RCC 7860 (cell line): ENCODE data around the gene TTC39A.
"Not testable (repeated sequence)": the region's sequence is repeated elsewhere in the genome, so short reads cannot be mapped to it uniquely, and the experiment has no call there.

Experiments used
- DNase-seq: peaks from one replicate; pipeline ENCODE4 v3.0.0-alpha.2; 2015; ENCODE audit warnings: low spot score
- FAIRE-seq: peaks from 2 replicates; lab custom pipeline; 2012; peaks lifted over from hg19 to GRCh38; lab: Jason Lieb, UNC

The TTC39A gene

DNA sequence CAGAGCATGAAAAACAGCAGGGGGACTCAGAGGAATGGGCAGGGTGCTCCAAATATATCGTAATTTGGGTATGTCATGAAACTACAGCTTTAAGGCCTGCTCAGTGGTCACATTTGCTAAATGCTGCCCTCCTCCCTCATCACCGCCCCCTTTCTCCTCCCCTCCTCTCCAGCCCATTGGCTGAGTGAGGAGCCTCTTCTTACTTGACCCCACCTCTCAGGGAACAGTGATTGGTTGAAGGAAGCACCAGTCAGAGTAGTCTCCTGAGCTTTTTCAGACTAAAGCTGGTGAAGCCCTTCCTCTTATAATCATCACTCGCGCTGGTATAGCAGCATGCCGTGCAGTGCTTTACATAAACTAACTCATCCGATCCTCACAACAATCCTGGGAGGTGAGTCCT lies 10.0 kb upstream of the TTC39A start:
- FAIRE-seq (no peak), DNase-seq (no peak)

DNA sequence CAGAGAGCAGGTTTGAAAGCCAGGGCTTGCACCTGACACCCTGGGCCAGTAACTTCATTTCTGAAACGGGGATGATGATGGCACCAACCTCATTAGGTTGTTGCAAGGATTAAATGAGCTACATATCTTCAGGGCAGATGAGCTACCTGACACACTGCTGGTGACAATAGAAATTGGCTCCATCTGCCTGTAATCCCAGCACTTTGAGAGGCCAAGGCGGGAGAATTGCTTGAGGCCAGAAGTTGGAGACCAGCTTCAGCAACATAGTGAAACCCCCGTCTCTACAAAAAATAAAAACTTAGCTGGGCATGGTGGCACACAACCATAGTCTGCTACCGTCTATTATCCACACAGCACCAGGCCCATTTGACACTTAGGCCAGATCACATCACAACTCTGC lies 6.3 kb upstream of the TTC39A start:
- no peak for DNase-seq
- FAIRE-seq = no peak

- FAIRE-seq = no peak
- no peak for DNase-seq
Measured at GRCh38 chr1:51336004-51336403, 5.6 kb upstream of the TTC39A start.

GRCh38 chr1:51331206-51332100 lies 1.1 kb upstream of the TTC39A start:
- DNase-seq (peak; percentile 85), FAIRE-seq (peak; percentile 83)

- FAIRE-seq = no peak
- DNase-seq = no peak
Measured at GRCh38 chr1:51329443-51330325, 678 bp downstream of the TTC39A start.

GRCh38 chr1:51328926-51329325 lies 1.4 kb downstream of the TTC39A start:
- DNase-seq = no peak
- no peak for FAIRE-seq

DNA sequence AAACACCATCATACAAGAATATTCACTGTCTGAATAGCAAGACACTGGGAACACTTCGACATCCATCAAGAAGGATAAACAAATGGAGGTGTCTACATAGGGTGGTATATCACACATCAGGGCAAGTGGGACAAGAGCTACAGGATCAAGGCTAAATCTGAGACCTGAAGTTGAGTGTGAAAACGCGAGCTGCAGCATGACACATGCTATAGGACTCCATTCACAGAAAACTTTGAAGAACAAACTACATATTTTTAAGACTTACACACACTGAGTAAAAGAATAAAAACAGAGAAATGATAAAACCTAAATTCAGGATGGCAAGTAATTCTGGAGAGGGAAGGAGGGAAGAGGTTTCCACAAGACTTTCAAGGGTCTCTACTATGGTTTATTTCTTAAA lies 2.1 kb downstream of the TTC39A start:
- FAIRE-seq = no peak
- no peak for DNase-seq

GRCh38 chr1:51327386-51327785 lies 3.0 kb downstream of the TTC39A start:
- FAIRE-seq (no peak), DNase-seq (peak; percentile 12)

DNA sequence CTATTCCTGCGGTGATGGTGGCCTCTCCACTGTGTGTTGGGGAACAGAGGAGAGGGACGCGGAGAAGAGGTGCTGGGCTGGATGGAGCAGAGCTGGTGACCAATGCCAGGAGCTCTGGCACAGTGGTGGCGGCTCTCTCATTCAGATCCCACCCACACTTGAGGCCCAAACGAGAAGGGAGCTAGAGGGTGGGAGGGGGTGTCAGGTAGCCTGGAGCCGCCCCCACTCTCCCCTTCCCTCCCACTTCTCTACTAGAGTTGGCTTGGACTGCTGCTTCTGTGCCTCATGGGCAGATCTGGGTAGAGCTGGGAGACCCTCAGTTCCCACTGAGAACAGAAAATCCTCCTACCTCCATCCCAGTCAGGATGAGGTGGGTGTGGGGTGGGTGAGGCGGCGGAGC lies 3.5 kb downstream of the TTC39A start:
- FAIRE-seq (no peak), DNase-seq (no peak)

GRCh38 chr1:51325878-51326755 lies 4.2 kb downstream of the TTC39A start:
- no peak for FAIRE-seq

DNA sequence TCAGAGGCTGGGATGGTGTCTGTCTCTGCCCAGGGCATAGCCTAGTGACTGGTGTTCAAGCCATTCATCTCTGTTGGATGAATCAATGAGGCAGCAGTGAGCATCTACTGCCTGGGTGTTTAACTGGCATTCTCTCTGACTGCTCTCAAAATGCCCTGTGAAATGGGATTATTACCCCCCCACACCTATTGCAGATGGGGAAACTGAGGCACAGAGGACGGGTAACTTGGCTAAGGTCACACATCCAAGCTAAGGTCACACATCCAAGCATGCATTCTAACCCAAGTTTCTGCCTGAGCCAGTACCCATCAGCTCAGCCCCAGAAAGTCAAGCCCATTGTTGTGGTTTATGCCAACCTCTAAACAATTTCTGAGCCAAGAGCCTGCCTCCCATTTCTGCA lies 5.0 kb downstream of the TTC39A start:
- DNase-seq = no peak
- no peak for FAIRE-seq

More at GRCh38 chr1:51325878-51326755, 4.2 kb downstream of the TTC39A start:
- no peak for DNase-seq

- FAIRE-seq, DNase-seq: not testable (repeated sequence)
Measured at GRCh38 chr1:51325011-51325385, 5.4 kb downstream of the TTC39A start.

DNA sequence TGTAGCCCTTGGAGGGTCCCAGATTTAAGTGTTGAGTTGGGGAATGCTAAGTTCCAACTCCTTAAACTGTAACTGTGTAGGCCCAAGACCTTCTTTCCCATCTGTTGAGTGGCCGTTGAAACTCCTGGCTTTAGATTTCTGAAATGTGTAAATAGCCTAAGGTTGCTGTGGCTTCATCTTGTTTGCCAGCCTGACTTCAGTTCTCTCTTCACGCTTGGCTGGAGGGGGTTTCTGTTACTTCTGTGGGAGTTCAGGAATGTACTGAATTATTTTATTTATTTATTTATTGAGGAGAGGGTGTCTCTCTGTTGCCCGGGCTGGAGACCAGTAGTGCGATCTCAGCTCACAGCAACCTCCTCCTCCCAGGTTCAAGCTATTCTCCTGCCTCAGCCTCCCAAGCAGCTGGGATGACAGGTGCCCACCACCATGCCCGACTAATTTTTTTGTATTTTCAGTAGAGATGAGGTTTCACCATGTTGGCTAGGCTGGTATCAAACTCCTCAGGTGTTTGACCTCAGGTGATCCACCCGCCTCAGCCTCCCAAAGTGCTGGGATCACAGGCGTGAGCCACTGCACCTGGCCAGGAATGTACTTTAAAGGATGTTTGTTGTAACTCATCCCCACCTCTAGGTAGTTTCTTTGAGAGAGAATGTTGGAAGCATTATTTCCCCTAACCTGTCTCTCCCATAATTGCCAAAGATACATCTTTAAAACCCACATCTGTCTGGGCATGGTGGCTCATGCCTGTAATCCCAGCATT lies 5.9 kb downstream of the TTC39A start:
- DNase-seq (peak; percentile 76), FAIRE-seq (peak; percentile 58)

GRCh38 chr1:51323778-51324177 lies 6.6 kb downstream of the TTC39A start:
- DNase-seq = no peak

GRCh38 chr1:51322417-51323101 lies 7.8 kb downstream of the TTC39A start:
- FAIRE-seq (no peak), DNase-seq (no peak)

More at GRCh38 chr1:51323778-51324177, 6.6 kb downstream of the TTC39A start:
- FAIRE-seq = no peak

GRCh38 chr1:51321924-51322280 lies 8.5 kb downstream of the TTC39A start:
- no peak for FAIRE-seq
- DNase-seq = no peak

DNA sequence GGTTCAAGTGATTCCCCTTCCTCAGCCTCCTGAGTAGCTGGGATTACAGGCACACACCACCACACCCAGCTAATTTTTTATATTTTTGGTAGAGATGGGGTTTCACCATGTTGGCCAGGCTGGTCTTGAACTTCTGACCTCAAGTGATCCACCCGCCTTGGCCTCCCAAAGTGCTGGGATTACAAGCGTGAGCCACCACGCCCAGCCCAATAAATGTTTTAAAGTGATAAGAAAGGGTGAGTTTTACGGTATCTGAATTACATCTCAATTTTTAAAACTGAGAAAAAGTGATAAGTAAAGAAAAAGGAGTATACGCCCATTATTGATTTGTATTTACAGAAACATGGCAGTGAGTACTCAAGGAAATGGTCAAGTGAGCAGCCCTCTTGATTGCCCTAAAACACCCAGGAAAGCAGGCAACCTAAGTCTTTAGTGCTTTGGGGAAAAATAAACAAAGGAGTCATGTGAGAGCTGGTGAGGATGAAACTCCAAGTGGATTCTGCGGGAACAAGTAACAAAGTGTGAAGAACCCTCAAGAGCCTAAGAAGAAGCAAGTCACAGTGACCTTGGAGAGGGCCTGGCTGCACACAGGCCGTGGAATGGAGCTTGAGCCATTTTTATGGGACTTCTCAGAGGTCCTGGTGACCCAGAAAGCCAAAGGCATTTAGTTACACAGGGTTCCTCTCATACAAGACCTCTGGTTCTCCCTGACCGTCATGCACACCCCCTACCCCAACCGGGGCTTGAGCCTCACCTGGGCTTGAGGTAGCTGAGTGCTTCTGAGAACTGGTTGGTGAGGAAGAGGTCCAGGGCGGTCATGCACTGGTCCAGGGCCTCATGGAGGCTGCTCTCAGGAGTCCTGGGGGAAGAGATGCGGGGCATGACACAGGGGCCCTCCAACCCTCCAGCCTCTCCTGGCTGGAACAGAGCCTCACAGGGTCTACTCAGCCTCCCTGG lies 9.1 kb downstream of the TTC39A start:
- DNase-seq = no peak
- FAIRE-seq = no peak

GRCh38 chr1:51317798-51318197 lies 12.6 kb downstream of the TTC39A start:
- FAIRE-seq = no peak

DNA sequence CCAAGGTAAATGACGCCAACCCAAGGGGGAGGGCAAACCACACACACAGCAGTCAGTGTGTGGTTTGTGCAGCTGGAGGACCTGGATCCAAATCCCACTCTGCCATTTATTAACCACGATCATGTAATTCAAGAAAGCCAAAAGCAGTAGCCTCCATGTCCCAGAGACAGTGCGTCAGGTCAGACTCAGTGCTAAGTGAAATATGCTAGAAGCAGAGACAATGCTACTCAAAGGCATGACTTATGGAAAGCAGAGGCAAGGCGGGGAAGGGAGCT lies 13.6 kb downstream of the TTC39A start:
- DNase-seq = peak; percentile 92
- peak; percentile 97 for FAIRE-seq

More at GRCh38 chr1:51317798-51318197, 12.6 kb downstream of the TTC39A start:
- DNase-seq = no peak
